Measurements from ENCODE around the gene CDK14. TPM values are rescaled to one million over a fixed set of nuclear protein-coding genes. Genes with fewer than 3 reads are reported as not detected.

CDK14 gene
- total and polyA plus RNA-seq, 2 donors (not counting 1 experiment from before 2014, with no cell fraction given), result 23.6 to 41.1 TPM

DNA sequence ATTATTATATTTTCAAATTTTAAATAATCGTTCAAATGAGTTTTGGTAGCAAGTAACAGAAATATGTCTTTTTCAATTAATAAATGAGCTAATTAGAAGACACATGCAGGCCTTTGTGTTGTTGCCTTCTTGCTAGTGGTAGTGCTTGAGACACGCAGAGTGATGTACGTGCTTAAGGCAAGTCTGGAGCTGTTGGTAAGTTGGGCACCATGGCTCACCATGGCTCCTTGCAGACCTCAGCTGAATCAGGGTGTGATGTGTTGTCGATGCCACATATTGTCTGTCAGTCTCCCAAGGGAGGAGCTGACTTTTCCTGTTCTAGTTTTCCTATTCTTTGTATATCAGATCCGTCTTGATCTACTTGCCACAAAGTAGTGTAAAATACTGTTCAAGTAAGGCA lies 8.3 kb downstream of the CDK14 start:
- Histone ChIP-seq H3K9ac (ENCODE audit: insufficient read depth, low read length) (no peak overlapping the region), H3K27ac (ENCODE audit: insufficient read depth, low read length) (no peak overlapping the region), H3K9me3 (ENCODE audit: control insufficient read depth, insufficient read depth, low read depth, low read length) (no peaks in the 10 kb centered on the region), H4K20me1 (ENCODE audit: control insufficient read depth, extremely low read depth, insufficient read depth, low read length) (no peaks in the 10 kb centered on the region), H3K79me2 (ENCODE audit: control insufficient read depth, insufficient read depth, low read length) (peaks cover 68% of the 10 kb centered on the region), H3K4me1 (ENCODE audit: control insufficient read depth, extremely low read depth, insufficient read depth, low read length) (peaks cover under 1% of the 10 kb centered on the region), H2AFZ (ENCODE audit: low read length) (no peak overlapping the region), H3K4me2 (ENCODE audit: extremely low read depth, insufficient read depth, low read length) (no peak overlapping the region), H3K4me3 (replicated peaks in 1 of 4; ENCODE audit: control extremely low read depth in 1 of 4, insufficient read depth in 1 of 4, low read depth in 3 of 4, low read length in 4 of 4) (no peak overlapping the region), H3K27me3 (ENCODE audit: control insufficient read depth, insufficient read depth, low read length) (no peaks in the 10 kb centered on the region), H3K36me3 (ENCODE audit: control insufficient read depth, insufficient read depth, low read length) (no peaks in the 10 kb centered on the region)
- no peak for TF ChIP-seq EZH2 (IDR thresholded peaks at IDR 0.05; ENCODE audit: low read length, missing control alignments)
- TF ChIP-seq, protein P1, sequence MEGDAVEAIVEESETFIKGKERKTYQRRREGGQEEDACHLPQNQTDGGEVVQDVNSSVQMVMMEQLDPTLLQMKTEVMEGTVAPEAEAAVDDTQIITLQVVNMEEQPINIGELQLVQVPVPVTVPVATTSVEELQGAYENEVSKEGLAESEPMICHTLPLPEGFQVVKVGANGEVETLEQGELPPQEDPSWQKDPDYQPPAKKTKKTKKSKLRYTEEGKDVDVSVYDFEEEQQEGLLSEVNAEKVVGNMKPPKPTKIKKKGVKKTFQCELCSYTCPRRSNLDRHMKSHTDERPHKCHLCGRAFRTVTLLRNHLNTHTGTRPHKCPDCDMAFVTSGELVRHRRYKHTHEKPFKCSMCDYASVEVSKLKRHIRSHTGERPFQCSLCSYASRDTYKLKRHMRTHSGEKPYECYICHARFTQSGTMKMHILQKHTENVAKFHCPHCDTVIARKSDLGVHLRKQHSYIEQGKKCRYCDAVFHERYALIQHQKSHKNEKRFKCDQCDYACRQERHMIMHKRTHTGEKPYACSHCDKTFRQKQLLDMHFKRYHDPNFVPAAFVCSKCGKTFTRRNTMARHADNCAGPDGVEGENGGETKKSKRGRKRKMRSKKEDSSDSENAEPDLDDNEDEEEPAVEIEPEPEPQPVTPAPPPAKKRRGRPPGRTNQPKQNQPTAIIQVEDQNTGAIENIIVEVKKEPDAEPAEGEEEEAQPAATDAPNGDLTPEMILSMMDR (conservative IDR thresholded peaks at IDR 0.05 in 1 of 2, IDR thresholded peaks at IDR 0.05 in 1 of 2; ENCODE audit: low read depth in 1 of 2, low read length in 2 of 2), result no peak
- no peak for DNase-seq (ENCODE audit: low read depth in 2 of 2)

DNA sequence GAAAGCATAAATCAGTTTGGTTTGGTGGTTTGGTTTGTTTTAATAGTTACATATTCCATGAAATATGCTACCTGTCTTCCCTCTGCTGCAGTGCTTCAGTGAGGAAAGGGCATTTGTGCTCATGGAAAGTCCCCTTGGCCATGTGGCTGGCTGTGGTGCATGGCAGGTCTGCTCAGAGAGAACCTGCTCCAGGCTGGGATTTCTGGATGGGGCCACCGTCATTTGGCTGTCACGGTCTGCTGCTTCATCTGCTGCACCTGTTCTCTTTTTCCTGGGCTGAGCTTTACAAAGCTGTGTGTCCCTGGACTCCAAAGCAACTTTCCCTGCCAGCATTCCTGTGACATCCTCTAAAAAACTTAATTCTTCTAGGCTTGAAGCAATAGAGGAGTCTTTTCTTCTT lies 8.9 kb downstream of the CDK14 start:
- no peak overlapping the region for H2AFZ ChIP-seq (ENCODE audit: low read length)
- H3K9ac ChIP-seq (ENCODE audit: insufficient read depth, low read length), result no peak overlapping the region
- H3K27ac ChIP-seq (ENCODE audit: insufficient read depth, low read length), result no peak overlapping the region
- H3K4me2 ChIP-seq (ENCODE audit: extremely low read depth, insufficient read depth, low read length), result no peak overlapping the region
- H3K4me1 ChIP-seq (ENCODE audit: control insufficient read depth, extremely low read depth, insufficient read depth, low read length), result no peaks in the 10 kb centered on the region
- no peak overlapping the region for H3K4me3 ChIP-seq (replicated peaks in 1 of 4; ENCODE audit: control extremely low read depth in 1 of 4, insufficient read depth in 1 of 4, low read depth in 3 of 4, low read length in 4 of 4)
- peaks cover 66% of the 10 kb centered on the region for H3K79me2 ChIP-seq (ENCODE audit: control insufficient read depth, insufficient read depth, low read length)
- H3K36me3 ChIP-seq (ENCODE audit: control insufficient read depth, insufficient read depth, low read length), result no peaks in the 10 kb centered on the region
- no peak for DNase-seq (ENCODE audit: low read depth in 2 of 2)
- no peaks in the 10 kb centered on the region for H3K9me3 ChIP-seq (ENCODE audit: control insufficient read depth, insufficient read depth, low read depth, low read length)
- no peaks in the 10 kb centered on the region for H4K20me1 ChIP-seq (ENCODE audit: control insufficient read depth, extremely low read depth, insufficient read depth, low read length)
- TF ChIP-seq EZH2 (IDR thresholded peaks at IDR 0.05; ENCODE audit: low read length, missing control alignments), result no peak
- TF ChIP-seq, protein P1 (conservative IDR thresholded peaks at IDR 0.05 in 1 of 2, IDR thresholded peaks at IDR 0.05 in 1 of 2; ENCODE audit: low read depth in 1 of 2, low read length in 2 of 2), result no peak
- no peaks in the 10 kb centered on the region for H3K27me3 ChIP-seq (ENCODE audit: control insufficient read depth, insufficient read depth, low read length)

DNA sequence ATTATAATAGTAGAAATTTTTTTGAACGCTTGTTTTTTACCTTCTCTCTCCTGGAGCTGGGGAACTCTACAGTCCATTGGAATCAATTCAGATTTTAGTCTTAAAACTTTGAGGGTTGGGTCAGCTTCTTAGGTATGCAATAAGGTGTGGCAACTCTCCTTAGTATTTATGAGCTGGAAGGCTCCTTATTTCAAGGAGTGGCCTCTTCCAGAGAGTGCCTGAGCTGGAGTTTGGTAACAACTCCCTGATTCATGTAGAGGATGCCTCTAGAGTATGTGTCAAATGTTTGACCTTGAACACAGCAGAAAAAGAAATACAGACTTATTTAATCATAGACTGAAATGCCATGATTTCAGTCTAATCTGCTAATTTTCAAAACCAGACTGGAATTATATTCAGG lies 11.1 kb downstream of the CDK14 start:
- H4K20me1 ChIP-seq (ENCODE audit: control insufficient read depth, extremely low read depth, insufficient read depth, low read length), result no peaks in the 10 kb centered on the region

More for the DNA sequence above, 11.1 kb downstream of the CDK14 start:
- Histone ChIP-seq H3K4me3 (replicated peaks in 1 of 4; ENCODE audit: control extremely low read depth in 1 of 4, insufficient read depth in 1 of 4, low read depth in 3 of 4, low read length in 4 of 4) (no peak overlapping the region), H2AFZ (ENCODE audit: low read length) (no peak overlapping the region), H3K79me2 (ENCODE audit: control insufficient read depth, insufficient read depth, low read length) (peaks cover 52% of the 10 kb centered on the region), H3K27ac (ENCODE audit: insufficient read depth, low read length) (no peak overlapping the region), H3K36me3 (ENCODE audit: control insufficient read depth, insufficient read depth, low read length) (no peaks in the 10 kb centered on the region), H3K9ac (ENCODE audit: insufficient read depth, low read length) (no peak overlapping the region), H3K4me1 (ENCODE audit: control insufficient read depth, extremely low read depth, insufficient read depth, low read length) (no peaks in the 10 kb centered on the region), H3K27me3 (ENCODE audit: control insufficient read depth, insufficient read depth, low read length) (no peaks in the 10 kb centered on the region), H3K9me3 (ENCODE audit: control insufficient read depth, insufficient read depth, low read depth, low read length) (no peaks in the 10 kb centered on the region), H3K4me2 (ENCODE audit: extremely low read depth, insufficient read depth, low read length) (no peak overlapping the region)
- no peak for DNase-seq (ENCODE audit: low read depth in 2 of 2)
- no peak for TF ChIP-seq EZH2 (IDR thresholded peaks at IDR 0.05; ENCODE audit: low read length, missing control alignments)
- TF ChIP-seq, protein P1 (conservative IDR thresholded peaks at IDR 0.05 in 1 of 2, IDR thresholded peaks at IDR 0.05 in 1 of 2; ENCODE audit: low read depth in 1 of 2, low read length in 2 of 2), result no peak

Measured in fibroblast of lung (primary cell).